Measurements from ENCODE around the gene PTH2R. TPM values are rescaled to one million over a fixed set of nuclear protein-coding genes. Genes with fewer than 3 reads are reported as not detected.
"Not testable (repeated sequence)": the region's sequence is repeated elsewhere in the genome, so short reads cannot be mapped to it uniquely, and the experiment has no call there.

The PTH2R gene
- total RNA-seq, 4 donors from 2014 or later: not detected

GRCh38 chr2:208467564-208467963 is 61.0 kb downstream of the PTH2R start:
- TF ChIP-seq CTCF (IDR thresholded peaks at IDR 0.05): no peak
- no peak for TF ChIP-seq EP300 (IDR thresholded peaks at IDR 0.05)
- Histone ChIP-seq H3K4me1 (peaks cover 0 to 6% (median 0%) of the 10 kb centered on the region in 4 donors), H3K27ac (no peak overlapping the region), H3K36me3 (no peaks in the 10 kb centered on the region), H3K4me3 (no peak overlapping the region), H3K9me3 (peaks cover 0 to 9% (median 0%) of the 10 kb centered on the region in 4 donors), H3K27me3 (no peaks in the 10 kb centered on the region)
- DNase-seq (ENCODE audit: low spot score in 2 of 2): no peak
- WGBS, 2 donors: 69 to 87% methylated on average over 1 of the region's 1 CpG

- Histone ChIP-seq H3K27me3 (no peaks in the 10 kb centered on the region), H3K9me3 (peaks cover 0 to 9% (median 0%) of the 10 kb centered on the region in 4 donors), H3K27ac (no peak overlapping the region), H3K36me3 (no peaks in the 10 kb centered on the region), H3K4me3 (no peak overlapping the region), H3K4me1 (no peaks in the 10 kb centered on the region)
- no peak for TF ChIP-seq CTCF (IDR thresholded peaks at IDR 0.05)
- TF ChIP-seq POLR2A (IDR thresholded peaks at IDR 0.05): no peak
- TF ChIP-seq EP300 (IDR thresholded peaks at IDR 0.05): no peak
- DNase-seq (ENCODE audit: low spot score in 2 of 2): no peak
These were observed 71.1 kb downstream of the PTH2R start for GRCh38 chr2:208477741-208478140.

- Histone ChIP-seq H3K27ac (no peak overlapping the region), H3K27me3 (no peaks in the 10 kb centered on the region), H3K36me3 (no peaks in the 10 kb centered on the region), H3K4me3 (no peak overlapping the region), H3K9me3 (peaks cover 0 to 16% (median 0%) of the 10 kb centered on the region in 4 donors), H3K4me1 (no peaks in the 10 kb centered on the region)
- no peak for DNase-seq (ENCODE audit: low spot score in 2 of 2)
- TF ChIP-seq EP300 (IDR thresholded peaks at IDR 0.05): no peak
- TF ChIP-seq CTCF (IDR thresholded peaks at IDR 0.05): no peak
- no peak for TF ChIP-seq POLR2A (IDR thresholded peaks at IDR 0.05)
- WGBS, 2 donors: 88 to 91% methylated on average over 5 of the region's 5 CpGs
These were observed 72.8 kb downstream of the PTH2R start for GRCh38 chr2:208479342-208479741.

- WGBS, 2 donors: 75 to 76% methylated on average over 5 of the region's 5 CpGs
These were observed 75.4 kb downstream of the PTH2R start for GRCh38 chr2:208481945-208482344.

GRCh38 chr2:208482453-208483015 is 75.9 kb downstream of the PTH2R start:
- DNase-seq (ENCODE audit: low spot score in 2 of 2); H3K4me1 ChIP-seq; H3K36me3 ChIP-seq; H3K27ac ChIP-seq; H3K4me3 ChIP-seq; H3K27me3 ChIP-seq: not testable (repeated sequence)
- WGBS, 2 donors: 70 to 86% methylated on average over 8 of the region's 8 CpGs
- peaks cover 0 to 20% (median 0%) of the 10 kb centered on the region in 4 donors for H3K9me3 ChIP-seq

More at GRCh38 chr2:208481945-208482344, 75.4 kb downstream of the PTH2R start:
- peaks cover 0 to 16% (median 0%) of the 10 kb centered on the region in 4 donors for H3K9me3 ChIP-seq
- H3K36me3 ChIP-seq; H3K27me3 ChIP-seq; DNase-seq (ENCODE audit: low spot score in 2 of 2); H3K4me1 ChIP-seq; H3K4me3 ChIP-seq; H3K27ac ChIP-seq: not testable (repeated sequence)

GRCh38 chr2:208485390-208485789 is 78.8 kb downstream of the PTH2R start:
- peaks cover 0 to 25% (median 0%) of the 10 kb centered on the region in 4 donors for H3K9me3 ChIP-seq
- WGBS, 2 donors: 90% methylated on average over 3 of the region's 3 CpGs
- DNase-seq (ENCODE audit: low spot score in 2 of 2): no peak
- H3K27me3 ChIP-seq: no peaks in the 10 kb centered on the region
- H3K4me1 ChIP-seq: no peaks in the 10 kb centered on the region
- H3K4me3 ChIP-seq: no peak overlapping the region
- no peaks in the 10 kb centered on the region for H3K36me3 ChIP-seq
- no peak overlapping the region for H3K27ac ChIP-seq
- TF ChIP-seq POLR2A (IDR thresholded peaks at IDR 0.05) (no peak), EP300 (IDR thresholded peaks at IDR 0.05) (no peak)

All from tibial nerve (tissue), 4 donors.